ENCODE measurements around the gene RWDD4.

The RWDD4 gene

DNA sequence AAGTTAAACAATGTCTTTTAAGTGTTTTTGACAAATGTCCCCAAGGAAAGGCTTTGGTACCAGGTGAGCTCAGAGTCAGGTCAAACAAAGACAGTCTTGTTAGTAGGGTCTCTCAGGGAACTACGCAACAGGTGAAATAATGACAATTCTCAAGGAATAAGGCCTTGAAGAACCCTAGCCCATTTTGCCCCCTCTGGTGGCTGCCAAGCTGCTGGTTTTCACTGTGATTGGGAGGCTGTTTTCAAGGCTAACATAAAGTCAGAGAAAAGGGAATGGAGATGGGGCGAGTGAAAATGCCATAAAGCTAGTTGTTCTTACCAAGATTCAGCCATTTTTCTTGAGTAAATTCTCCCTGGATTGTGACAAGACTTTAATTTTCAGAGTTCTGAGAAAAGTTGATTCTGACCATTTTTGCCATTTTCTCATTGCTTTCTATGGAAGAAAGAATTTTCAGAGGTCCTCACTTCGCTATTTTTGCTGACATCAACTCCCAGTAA, 58.7 kb downstream of the RWDD4 start:
- peak; percentile 19 for DNase-seq (ENCODE audit: low spot score)

GRCh38 chr4:183599690-183600089, 59.3 kb downstream of the RWDD4 start:
- no peak for DNase-seq (ENCODE audit: low spot score)

DNA sequence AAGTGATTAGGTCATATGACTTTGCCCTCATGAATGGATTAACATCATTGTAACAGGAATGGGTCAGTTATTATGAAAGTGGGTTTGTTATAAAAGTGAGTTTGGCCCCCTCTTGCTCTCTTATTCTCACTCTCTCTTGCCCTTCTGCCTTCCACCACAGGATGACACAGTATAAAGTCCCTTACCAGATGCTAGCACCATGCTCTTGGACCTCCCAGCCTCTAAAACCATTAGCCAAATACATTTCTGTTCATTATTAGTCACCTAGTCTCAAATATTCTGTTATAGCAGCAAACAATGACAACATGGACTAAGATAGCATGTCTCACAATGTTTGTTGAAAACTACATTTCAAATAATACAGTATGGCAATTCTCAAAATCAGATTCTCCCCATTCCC, 59.7 kb downstream of the RWDD4 start:
- no peak for DNase-seq (ENCODE audit: low spot score)

DNA sequence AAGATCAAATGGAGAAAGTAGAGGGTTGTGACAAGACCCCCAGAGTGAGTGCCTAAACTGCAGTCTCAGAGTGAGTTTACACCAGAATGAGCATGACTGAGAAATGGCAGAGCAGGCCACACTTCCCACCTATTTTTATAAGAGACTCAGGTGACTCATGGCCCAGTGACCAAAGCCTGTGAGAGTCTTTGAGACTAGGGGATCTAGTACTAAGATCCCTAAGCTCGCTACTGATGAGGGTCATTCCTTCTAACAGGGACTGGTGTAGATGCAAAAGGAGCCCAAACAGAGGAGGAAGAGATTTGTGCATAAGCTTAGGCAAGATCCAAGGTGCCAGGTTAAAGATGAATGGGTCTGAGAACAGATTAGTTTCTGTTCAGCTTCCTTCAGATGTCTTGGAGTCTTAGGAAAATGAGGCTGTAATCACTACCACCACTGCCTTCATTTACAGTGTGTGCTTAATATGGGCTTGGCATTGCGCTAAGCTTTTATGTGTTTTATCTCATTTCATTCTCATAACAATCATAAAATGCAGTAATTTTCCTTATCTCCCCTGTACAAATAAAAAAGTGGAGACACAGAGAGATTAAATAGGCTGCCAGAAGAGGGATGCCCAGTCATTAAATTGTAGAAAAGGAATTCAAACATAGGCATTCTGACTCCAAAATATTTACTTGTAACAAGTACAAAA, 62.8 kb downstream of the RWDD4 start:
- no peak for DNase-seq (ENCODE audit: low spot score)

GRCh38 chr4:183594823-183595222, 64.2 kb downstream of the RWDD4 start:
- DNase-seq (ENCODE audit: low spot score), result no peak

DNA sequence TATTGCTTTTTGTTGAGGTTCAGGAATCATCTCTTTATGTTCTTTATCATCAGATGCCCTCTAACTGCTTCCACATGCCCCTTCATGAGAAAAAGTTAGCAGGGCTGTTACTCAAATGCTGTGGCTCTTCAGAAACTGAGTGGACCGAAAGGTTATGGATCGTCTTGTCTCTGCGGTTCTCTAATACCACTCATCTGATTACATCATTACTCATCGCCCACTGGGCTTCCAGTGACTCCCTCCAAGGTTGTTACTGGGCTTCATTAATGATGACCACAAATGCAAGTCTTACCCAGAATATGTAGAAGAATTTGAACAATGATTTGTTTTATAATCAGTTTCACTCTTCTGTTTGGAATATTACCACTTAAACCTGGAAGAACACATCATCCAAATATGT, 67.7 kb downstream of the RWDD4 start:
- no peak for DNase-seq (ENCODE audit: low spot score)

Measured in AG08395 (cell line).